SK-N-SH treated with all-trans-retinoic acid at 6 μM for 48 hours (cell line): Measurements from ENCODE around the gene IVNS1ABP.

Source experiments
- ARNTL ChIP-seq: fragments of 450-650 bp; formaldehyde crosslinking; IDR thresholded peaks from 2 replicates; pipeline ENCODE4 v1.5.0; 2020; ENCODE audit warnings: low read depth, mild to moderate bottlenecking, moderate library complexity, borderline replicate concordance
- OSR1 ChIP-seq: fragments of 250-450 bp; sonication (Bioruptor Pico); IDR thresholded peaks from 2 replicates; pipeline ENCODE4 v1.8.0; 2022; ENCODE audit warnings: moderate library complexity, mild to moderate bottlenecking, inconsistent platforms
- ZFP3 ChIP-seq: fragments of 250-450 bp; sonication (Bioruptor Pico); IDR thresholded peaks from 2 replicates; pipeline ENCODE4 v1.5.0; 2020; ENCODE audit warnings: mild to moderate bottlenecking, moderate library complexity
- ZFP30 ChIP-seq: fragments of 450-650 bp; formaldehyde crosslinking; IDR thresholded peaks from 2 replicates; pipeline ENCODE4 v1.5.0; 2022; ENCODE audit warnings: mild to moderate bottlenecking, moderate library complexity
- ZNF565 ChIP-seq: fragments of 450-650 bp; formaldehyde crosslinking; conservative IDR thresholded peaks from 2 replicates; pipeline ENCODE4 v1.5.0; 2020; ENCODE audit warnings: low read depth, mild to moderate bottlenecking, moderate library complexity
- TF ChIP-seq, protein P1 (sequence below): fragments of 250-450 bp; sonication (Bioruptor Pico); IDR thresholded peaks from 2 replicates; pipeline ENCODE4 v1.5.1; 2021; ENCODE audit warnings: mild to moderate bottlenecking, moderate library complexity
- TF ChIP-seq, protein P2 (sequence below): fragments of 250-450 bp; sonication (Bioruptor Pico); IDR thresholded peaks from 2 replicates; pipeline ENCODE4 v1.8.0; 2020; ENCODE audit warnings: mild to moderate bottlenecking, moderate library complexity, borderline replicate concordance

DNA sequence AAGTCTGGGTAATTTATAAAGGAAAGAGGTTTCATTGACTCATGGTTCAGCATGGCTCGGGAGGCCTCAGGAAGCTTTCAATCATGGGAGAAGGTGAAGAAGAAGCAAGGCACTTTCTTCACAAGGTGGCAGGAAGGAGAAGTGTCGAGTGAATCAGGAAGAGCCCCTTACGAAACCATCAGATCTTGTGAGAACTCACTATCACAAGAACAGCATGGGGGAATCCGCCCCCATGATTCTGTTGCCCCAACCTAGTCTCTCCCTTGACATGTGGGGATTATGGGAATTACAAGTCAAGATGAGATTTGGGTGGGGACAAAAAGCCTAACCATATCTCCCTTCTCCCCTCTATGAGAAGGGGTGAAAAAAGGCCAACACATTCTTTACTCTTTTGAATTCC is 11.2 kb upstream of the IVNS1ABP start:
- TF ChIP-seq ZFP3 = no peak
- no peak for TF ChIP-seq ZFP30 (CRISPR knock-in tag)
- no peak for TF ChIP-seq OSR1 (CRISPR knock-in tag)
- no peak for TF ChIP-seq ZNF565
- no peak for TF ChIP-seq ARNTL (CRISPR knock-in tag)
- TF ChIP-seq, protein P1, sequence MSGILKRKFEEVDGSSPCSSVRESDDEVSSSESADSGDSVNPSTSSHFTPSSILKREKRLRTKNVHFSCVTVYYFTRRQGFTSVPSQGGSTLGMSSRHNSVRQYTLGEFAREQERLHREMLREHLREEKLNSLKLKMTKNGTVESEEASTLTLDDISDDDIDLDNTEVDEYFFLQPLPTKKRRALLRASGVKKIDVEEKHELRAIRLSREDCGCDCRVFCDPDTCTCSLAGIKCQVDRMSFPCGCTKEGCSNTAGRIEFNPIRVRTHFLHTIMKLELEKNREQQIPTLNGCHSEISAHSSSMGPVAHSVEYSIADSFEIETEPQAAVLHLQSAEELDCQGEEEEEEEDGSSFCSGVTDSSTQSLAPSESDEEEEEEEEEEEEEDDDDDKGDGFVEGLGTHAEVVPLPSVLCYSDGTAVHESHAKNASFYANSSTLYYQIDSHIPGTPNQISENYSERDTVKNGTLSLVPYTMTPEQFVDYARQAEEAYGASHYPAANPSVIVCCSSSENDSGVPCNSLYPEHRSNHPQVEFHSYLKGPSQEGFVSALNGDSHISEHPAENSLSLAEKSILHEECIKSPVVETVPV (CRISPR knock-in tag) = no peak
- TF ChIP-seq, protein P2, sequence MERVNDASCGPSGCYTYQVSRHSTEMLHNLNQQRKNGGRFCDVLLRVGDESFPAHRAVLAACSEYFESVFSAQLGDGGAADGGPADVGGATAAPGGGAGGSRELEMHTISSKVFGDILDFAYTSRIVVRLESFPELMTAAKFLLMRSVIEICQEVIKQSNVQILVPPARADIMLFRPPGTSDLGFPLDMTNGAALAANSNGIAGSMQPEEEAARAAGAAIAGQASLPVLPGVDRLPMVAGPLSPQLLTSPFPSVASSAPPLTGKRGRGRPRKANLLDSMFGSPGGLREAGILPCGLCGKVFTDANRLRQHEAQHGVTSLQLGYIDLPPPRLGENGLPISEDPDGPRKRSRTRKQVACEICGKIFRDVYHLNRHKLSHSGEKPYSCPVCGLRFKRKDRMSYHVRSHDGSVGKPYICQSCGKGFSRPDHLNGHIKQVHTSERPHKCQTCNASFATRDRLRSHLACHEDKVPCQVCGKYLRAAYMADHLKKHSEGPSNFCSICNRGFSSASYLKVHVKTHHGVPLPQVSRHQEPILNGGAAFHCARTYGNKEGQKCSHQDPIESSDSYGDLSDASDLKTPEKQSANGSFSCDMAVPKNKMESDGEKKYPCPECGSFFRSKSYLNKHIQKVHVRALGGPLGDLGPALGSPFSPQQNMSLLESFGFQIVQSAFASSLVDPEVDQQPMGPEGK (CRISPR knock-in tag) = no peak
